ENCODE measurements around the gene TUG1. TPM values are rescaled to one million over a fixed set of nuclear protein-coding genes. Genes with fewer than 3 reads are reported as not detected.

TUG1 gene
- total and polyA plus RNA-seq, 9 of the 15 experiments (the other 6 are each of a cell fraction or from before 2014, with no cell fraction given): 24.7 to 132 (median 58.9) TPM

- TF ChIP-seq RBM25 (IDR thresholded peaks at IDR 0.05; ENCODE audit: low read depth, low read length, severe bottlenecking): peak; percentile 26
- TF ChIP-seq CBFA2T2 (conservative IDR thresholded peaks at IDR 0.05): peak; percentile 97
- TF ChIP-seq ILF3 (IDR thresholded peaks at IDR 0.05; ENCODE audit: borderline replicate concordance): no peak
- peak; percentile 5; the same call in 1 of the 2 replicates for TF ChIP-seq MYC (IDR thresholded peaks at IDR 0.05; ENCODE audit: low read depth, low read length)
- no peak; the same call in 1 of the 2 replicates for TF ChIP-seq MYC (CRISPR knock-in tag; IDR thresholded peaks at IDR 0.05; ENCODE audit: borderline replicate concordance, low read depth)
- no peak for TF ChIP-seq BRD4 (IDR thresholded peaks at IDR 0.05)
- TF ChIP-seq IRF2 (CRISPR knock-in tag; IDR thresholded peaks at IDR 0.05): no peak
- TF ChIP-seq ZFPM2 (CRISPR knock-in tag; IDR thresholded peaks at IDR 0.05): no peak
- TF ChIP-seq ATF6 (CRISPR knock-in tag; IDR thresholded peaks at IDR 0.05): no peak
- TF ChIP-seq MYNN (IDR thresholded peaks at IDR 0.05): no peak
- no peak for TF ChIP-seq MYNN (CRISPR knock-in tag; IDR thresholded peaks at IDR 0.05)
- TF ChIP-seq ZC3H11A (IDR thresholded peaks at IDR 0.05; ENCODE audit: low read depth, low read length): no peak
- TF ChIP-seq CREB1 (IDR thresholded peaks at IDR 0.05): no peak; the same call in none of the 2 replicates
- peak; percentile 64 for TF ChIP-seq CREB1 (CRISPR knock-in tag; IDR thresholded peaks at IDR 0.05)
- TF ChIP-seq BHLHE40 (IDR thresholded peaks at IDR 0.05; ENCODE audit: low read length): peak; percentile 95
- peak; percentile 30 to 73 for TF ChIP-seq E2F6 (IDR thresholded peaks at IDR 0.05; ENCODE audit: borderline replicate concordance in 1 of 2, extremely low read depth in 1 of 2, insufficient read depth in 1 of 2, insufficient read length in 1 of 2, low read depth in 1 of 2, low read length in 1 of 2, poor library complexity in 1 of 2, severe bottlenecking in 1 of 2)
- peak; percentile 3; the same call in 1 of the 2 replicates for TF ChIP-seq JUND (IDR thresholded peaks at IDR 0.05; ENCODE audit: borderline replicate concordance, low read depth, low read length)
- TF ChIP-seq JUND (tag; IDR thresholded peaks at IDR 0.05; ENCODE audit: borderline replicate concordance, low read depth, low read length): no peak
- no peak for TF ChIP-seq NR4A1 (CRISPR knock-in tag; IDR thresholded peaks at IDR 0.05)
- TF ChIP-seq NR4A1 (tag; IDR thresholded peaks at IDR 0.05): no peak
- TF ChIP-seq PTRF (tag; IDR thresholded peaks at IDR 0.05): no peak
- no peak for TF ChIP-seq ZNF561 (CRISPR knock-in tag; conservative IDR thresholded peaks at IDR 0.05)
- TF ChIP-seq TCFL5 (CRISPR knock-in tag; conservative IDR thresholded peaks at IDR 0.05): no peak
- TF ChIP-seq CREM (IDR thresholded peaks at IDR 0.05; ENCODE audit: low read depth): peak; percentile 65
- TF ChIP-seq ESRRA (IDR thresholded peaks at IDR 0.05; ENCODE audit: borderline replicate concordance, low read depth): peak; percentile 6; the same call in 1 of the 2 replicates
- no peak for TF ChIP-seq FOSL1 (tag; conservative IDR thresholded peaks at IDR 0.05)
- TF ChIP-seq THAP7 (CRISPR knock-in tag; IDR thresholded peaks at IDR 0.05): no peak
- TF ChIP-seq E2F3 (CRISPR knock-in tag; IDR thresholded peaks at IDR 0.05): peak; percentile 35; the same call in 1 of the 2 replicates
- peak; percentile 45; the same call in 1 of the 2 replicates for TF ChIP-seq ETV5 (CRISPR knock-in tag; IDR thresholded peaks at IDR 0.05; ENCODE audit: low read depth)
These were observed at the start of gene TUG1 (continued) for GRCh38 chr22:30968924-30969531.
